ENCODE measurements around the gene SH3TC1. TPM values are rescaled to one million over a fixed set of nuclear protein-coding genes. Genes with fewer than 3 reads are reported as not detected.

SH3TC1 gene
- 2.9 and 8.9 TPM in 2 replicates for total RNA-seq (2014; rRNA removed; shearing (Covaris generic))
- 2.5 and 9.7 TPM in 2 replicates for polyA plus RNA-seq (2014; cell fraction: nucleus; rRNA removed)

GRCh38 chr4:8198906-8199593, at the start of gene SH3TC1:
Gene SH3TC1, plus strand, starts transcription at chr4:8199290. Its CDS starts 5,905 bp downstream, at chr4:8205195.
- peak; percentile 40 for DNase-seq (ENCODE audit: extremely low read depth, low read depth)

GRCh38 chr4:8149664-8150063, 49.4 kb upstream of the SH3TC1 start:
- no peak for DNase-seq (ENCODE audit: extremely low read depth, low read depth)

- DNase-seq (ENCODE audit: extremely low read depth, low read depth) = no peak
These were observed 48.7 kb upstream of the SH3TC1 start for GRCh38 chr4:8150152-8151090.

- no peak for DNase-seq (ENCODE audit: extremely low read depth, low read depth)
These were observed 47.9 kb upstream of the SH3TC1 start for GRCh38 chr4:8151165-8151650.

- no peak for DNase-seq (ENCODE audit: extremely low read depth, low read depth)
These were observed 46.8 kb upstream of the SH3TC1 start for GRCh38 chr4:8152090-8152864.

- no peak for DNase-seq (ENCODE audit: extremely low read depth, low read depth)
These were observed 46.2 kb upstream of the SH3TC1 start for GRCh38 chr4:8152865-8153257.

GRCh38 chr4:8153441-8153840, 45.6 kb upstream of the SH3TC1 start:
- DNase-seq (ENCODE audit: extremely low read depth, low read depth) = no peak

GRCh38 chr4:8155048-8155447, 44.0 kb upstream of the SH3TC1 start:
- no peak for DNase-seq (ENCODE audit: extremely low read depth, low read depth)

- no peak for DNase-seq (ENCODE audit: extremely low read depth, low read depth)
These were observed 43.2 kb upstream of the SH3TC1 start for GRCh38 chr4:8155660-8156421.

GRCh38 chr4:8156617-8157016, 42.5 kb upstream of the SH3TC1 start:
- DNase-seq (ENCODE audit: extremely low read depth, low read depth) = no peak

- no peak for DNase-seq (ENCODE audit: extremely low read depth, low read depth)
These were observed 41.6 kb upstream of the SH3TC1 start for GRCh38 chr4:8157496-8157895.

GRCh38 chr4:8157944-8158709, 41.0 kb upstream of the SH3TC1 start:
- no peak for DNase-seq (ENCODE audit: extremely low read depth, low read depth)

GRCh38 chr4:8158710-8159536, 40.2 kb upstream of the SH3TC1 start, which contains the start of gene ABLIM2:
Gene ABLIM2, minus strand, starts transcription at chr4:8158813. Its CDS starts 124 bp downstream, at chr4:8158689.
- DNase-seq (ENCODE audit: extremely low read depth, low read depth) = peak; percentile 85

- DNase-seq (ENCODE audit: extremely low read depth, low read depth) = no peak
These were observed 39.4 kb upstream of the SH3TC1 start for GRCh38 chr4:8159537-8160232.

- no peak for DNase-seq (ENCODE audit: extremely low read depth, low read depth)
These were observed 38.9 kb upstream of the SH3TC1 start for GRCh38 chr4:8160233-8160560.

GRCh38 chr4:8160572-8160971, 38.5 kb upstream of the SH3TC1 start:
- no peak for DNase-seq (ENCODE audit: extremely low read depth, low read depth)

- no peak for DNase-seq (ENCODE audit: extremely low read depth, low read depth)
These were observed 36.5 kb upstream of the SH3TC1 start for GRCh38 chr4:8162625-8163024.

- DNase-seq (ENCODE audit: extremely low read depth, low read depth) = no peak
These were observed 36.1 kb upstream of the SH3TC1 start for GRCh38 chr4:8163026-8163425.

Data from NCI-H460 (cell line).